T-helper 9 cell (primary cell): ENCODE measurements around the gene GPD1L.
"Not testable (repeated sequence)": the region's sequence is repeated elsewhere in the genome, so short reads cannot be mapped to it uniquely, and the experiment has no call there.

Experiments used
- DNase-seq: peaks from one replicate; pipeline ENCODE4 v3.0.0-alpha.2; 2020

Gene GPD1L

DNA sequence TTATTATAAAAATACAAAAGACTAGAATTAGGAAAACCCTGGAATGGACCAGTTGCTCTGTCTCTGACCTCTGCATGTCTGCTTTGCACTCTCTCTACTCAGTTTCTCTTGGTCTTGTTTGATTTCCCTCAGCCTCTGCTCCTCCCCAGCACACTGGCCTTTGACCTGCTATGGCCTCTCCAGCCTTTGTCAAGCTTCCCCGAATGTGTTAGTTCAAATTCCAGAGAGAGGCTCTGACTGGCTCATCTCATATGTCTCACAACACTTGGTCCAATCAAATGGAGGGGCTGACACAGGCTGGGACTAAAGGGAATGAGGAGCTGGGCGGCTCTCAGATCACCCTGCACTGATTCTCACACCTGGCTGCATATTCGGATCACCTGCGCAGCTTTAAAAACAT, 79.7 kb downstream of the GPD1L start:
- DNase-seq = no peak

DNA sequence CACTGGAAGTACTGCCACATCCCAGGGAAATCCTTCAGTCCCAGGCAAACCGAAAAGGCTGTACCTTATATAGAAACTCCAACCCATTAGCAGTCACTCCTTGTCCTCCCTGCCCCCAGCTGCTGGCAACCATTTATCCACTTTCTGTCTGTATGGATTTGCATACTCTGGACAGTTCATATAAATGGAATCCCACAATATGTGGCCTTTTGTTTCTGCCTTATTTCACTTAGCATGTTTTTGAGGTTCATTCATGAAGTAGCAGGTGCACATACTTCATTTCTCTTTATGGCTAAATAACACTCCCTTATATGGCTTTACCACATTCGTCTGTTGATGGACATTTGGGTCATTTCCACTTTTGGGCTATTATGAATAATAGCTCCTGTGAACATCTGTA, 80.5 kb downstream of the GPD1L start:
- DNase-seq = no peak

DNA sequence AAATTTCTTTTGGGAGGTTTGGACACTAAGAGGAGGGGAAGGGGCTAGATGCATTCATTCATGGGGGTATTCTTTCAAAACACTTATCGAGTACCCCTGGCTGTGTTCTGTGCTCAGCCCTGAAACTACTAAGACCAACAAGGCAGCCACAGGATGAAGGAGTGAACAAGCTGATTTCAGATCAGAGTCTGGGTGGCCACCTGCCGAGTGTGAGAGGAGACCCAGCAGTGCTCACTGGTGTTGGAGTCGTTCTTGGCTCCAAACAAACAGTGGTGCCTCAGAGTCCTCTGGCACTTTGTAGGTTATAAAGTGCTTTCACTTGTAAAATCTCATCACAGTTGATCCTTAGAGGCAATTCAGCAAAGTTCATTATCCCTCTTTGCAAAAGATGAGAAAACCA, 83.3 kb downstream of the GPD1L start:
- no peak for DNase-seq

DNA sequence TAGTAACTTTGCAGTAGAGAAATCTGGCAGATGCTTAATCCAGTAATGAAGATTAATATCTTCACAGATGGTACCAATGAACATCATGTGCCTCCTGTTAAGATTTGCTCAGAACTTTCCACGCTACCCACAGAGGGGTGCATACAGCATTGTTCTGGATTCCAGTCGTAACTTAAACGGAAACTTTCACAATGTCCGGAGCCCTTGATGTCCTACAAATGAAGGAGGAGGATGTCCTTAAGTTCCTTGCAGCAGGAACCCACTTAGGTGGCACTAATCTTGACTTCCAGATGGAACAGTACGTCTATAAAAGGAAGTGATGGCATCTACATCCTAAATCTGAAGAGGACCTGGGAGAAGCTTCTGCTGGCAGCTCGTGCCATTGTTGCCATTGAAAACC, 84.1 kb downstream of the GPD1L start:
- DNase-seq = not testable (repeated sequence)

DNA sequence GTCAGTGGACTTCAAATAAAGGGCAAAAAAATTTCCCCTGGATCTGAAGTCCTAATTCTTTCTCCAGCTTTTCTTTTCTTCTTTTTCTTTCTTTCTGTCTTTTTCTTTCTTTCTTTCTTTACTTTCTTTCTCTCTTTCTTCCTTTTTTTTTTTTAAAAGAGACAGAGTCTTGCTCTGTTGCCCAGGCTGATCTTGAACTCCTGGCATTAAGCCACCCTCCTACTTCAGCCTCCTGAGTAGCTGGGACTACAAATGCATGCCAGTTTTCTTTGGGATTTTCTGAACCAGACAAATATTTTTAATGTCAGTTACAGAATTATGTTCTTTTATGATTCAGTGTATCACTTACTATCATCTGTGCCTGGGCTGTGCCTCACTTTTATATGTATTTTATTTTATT, 86.7 kb downstream of the GPD1L start:
- DNase-seq = no peak

DNA sequence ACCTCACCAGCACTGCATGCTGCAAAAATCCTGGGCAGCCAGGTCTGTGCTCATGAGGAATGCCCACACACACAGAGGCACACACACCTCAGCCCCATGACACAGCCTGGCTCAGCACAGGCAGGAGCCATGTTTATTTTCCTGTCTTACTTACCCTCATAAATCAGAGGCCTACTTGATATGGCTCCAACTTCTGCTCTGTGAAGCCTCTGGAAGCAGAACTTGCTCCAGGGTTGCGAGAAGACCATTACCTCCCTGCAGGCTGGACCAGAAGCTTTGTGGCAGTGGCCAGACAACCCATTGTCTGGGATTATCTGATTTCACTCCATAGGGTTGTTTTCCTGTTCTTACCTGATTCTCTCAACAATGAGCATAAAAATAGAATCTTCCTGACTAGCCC, 88.2 kb downstream of the GPD1L start:
- DNase-seq = no peak

DNA sequence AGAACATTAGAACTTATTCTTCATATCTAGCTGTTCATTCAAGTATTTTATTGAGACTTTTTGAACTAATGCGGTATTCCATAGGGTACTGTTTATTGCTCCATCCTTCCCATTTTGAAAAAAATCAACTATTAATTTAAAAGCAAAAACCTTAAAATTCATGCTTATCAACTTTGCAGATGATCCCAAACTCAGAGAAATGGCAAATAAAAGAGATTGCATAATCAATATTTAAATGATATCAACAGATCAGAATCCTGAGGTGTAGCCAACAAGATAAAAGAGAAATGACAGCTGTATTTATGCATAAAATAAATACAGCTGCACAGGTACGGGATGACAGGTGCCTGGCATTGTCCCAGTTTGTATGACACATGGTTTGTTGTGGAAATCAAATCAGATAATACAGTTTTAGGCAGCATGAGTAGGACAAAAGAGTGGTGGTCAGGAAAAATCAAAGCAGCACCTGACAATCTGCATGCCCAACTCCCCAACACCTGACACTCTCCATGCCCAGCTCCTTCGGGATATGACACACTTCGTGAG, 89.6 kb downstream of the GPD1L start:
- DNase-seq = no peak

DNA sequence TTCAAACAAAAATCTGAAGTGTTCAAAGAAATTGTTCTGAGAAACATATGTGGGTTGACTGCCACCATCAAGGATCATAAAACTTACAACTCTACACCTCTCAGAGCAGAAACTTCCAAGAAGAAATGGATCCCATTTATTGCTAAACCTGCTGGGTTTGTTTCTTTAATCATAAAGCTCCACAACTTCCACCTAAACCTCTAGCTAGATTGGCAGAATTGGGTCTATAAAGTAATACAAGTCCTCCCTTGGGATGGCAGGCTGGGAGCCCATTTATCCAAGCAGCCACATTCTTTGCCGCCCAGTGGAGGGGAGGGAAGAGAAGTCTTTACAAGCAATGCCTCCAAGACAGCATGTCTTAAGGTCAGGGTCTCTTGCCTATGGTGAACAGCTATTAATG, 91.6 kb downstream of the GPD1L start:
- DNase-seq = no peak

DNA sequence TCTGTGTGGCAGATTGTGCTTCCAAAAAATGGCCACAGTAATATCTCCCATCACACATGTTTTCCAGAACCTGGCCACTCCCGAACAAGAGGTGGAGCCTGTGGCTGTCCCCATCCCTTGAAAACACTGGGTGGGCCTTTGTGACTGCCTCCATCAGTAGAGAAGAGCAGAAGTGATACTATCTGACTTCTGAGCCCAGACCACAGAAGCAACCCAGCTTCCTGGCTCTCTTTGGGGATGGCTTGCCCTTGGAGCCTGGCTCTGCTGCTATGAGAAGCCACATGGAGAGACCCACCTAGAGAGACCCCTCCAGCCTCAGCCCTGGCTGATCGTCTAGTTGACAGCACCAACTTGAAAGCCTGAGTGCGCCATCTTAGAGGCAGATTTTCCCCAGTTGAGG, 92.3 kb downstream of the GPD1L start:
- no peak for DNase-seq

DNA sequence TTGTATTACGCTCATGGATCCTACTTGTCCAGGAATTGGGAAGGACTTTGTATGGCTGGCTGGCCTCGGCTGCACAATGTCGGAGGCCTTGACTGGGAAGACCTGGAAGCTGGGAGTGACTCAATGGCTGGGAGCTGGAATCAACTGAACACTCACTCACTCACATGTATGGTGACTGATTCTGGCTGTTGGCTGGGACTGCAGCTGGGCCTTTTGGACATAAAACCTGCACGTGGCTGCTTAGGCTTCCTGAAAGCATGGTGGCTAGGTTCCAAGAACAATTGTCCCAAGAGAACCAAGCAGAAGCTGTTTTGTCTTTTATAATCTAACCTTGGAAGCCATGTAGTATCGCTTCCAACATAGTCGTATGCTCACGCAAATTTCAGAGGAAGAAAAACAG, 94.1 kb downstream of the GPD1L start:
- no peak for DNase-seq

DNA sequence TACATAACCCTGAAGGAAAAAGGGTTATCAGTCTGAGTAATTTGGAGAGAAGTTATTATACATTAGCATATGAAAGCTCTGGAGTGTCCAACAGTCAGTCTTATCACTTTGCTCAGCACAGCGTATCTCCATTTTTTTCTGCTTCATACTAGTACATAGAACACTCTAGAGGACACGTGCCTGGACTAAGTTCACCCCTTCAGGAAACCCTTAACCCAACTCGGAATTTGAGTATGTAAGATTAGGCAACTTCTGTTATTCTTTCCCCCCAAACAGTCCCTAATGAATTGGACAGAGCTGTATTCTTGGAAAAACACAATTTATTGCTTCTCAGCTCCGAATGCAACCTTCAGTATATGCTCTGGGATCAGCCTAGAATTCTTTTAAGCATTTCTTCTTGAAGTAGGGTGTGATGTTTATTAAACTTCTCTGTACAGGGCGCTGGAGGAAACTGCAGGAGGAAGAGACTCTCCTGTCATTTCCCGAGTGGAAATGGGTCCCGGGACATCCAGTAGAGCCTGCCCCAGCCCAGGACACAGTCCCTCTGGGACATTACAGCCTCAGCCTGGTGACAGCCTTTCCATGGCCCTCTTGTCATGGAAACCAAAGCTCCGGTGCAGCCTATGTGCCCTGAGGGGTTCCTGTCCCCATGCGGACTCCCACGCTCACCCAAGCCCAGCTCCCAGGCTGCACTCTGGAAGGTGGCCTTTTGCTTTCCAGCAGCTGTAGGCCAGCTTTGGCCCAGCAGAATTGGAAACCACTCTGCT, 94.8 kb downstream of the GPD1L start:
- no peak for DNase-seq

DNA sequence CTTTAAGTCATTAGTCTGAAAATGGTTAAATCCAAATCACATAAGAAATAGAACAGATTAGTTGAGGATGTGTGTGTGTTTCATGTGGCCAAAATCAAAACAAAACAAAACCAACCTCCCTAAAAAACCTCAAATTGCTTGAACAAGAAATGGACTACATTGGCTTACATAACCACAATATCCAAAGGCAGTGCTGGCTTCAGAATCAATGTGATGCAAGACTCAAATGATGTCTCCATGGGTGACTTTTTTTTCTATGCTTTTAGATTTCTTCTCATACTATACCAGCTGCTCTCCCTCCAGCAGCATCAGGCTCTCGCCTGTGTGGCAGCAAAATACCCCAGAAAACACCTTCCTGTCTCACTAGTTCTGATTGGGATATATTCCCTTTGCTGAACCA, 96.1 kb downstream of the GPD1L start:
- DNase-seq = no peak

DNA sequence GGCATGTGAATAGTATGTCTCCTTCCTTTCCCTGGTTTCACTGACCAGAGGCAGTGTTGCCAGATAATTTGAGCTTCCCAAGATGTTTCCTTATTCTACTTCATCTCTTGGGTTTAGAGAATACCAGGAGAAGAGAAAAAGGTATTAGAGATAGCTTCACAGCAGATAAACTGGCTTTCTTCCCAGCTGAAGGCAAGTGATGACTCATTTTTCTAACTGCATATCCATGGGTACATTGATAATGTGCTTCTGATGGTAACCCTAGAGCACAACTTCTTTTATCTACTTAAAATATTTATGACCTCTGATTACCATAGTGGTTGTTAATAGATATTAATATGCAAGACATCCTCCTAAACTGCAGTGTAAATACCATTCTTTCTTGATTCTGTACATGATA, 97.4 kb downstream of the GPD1L start:
- DNase-seq = no peak

DNA sequence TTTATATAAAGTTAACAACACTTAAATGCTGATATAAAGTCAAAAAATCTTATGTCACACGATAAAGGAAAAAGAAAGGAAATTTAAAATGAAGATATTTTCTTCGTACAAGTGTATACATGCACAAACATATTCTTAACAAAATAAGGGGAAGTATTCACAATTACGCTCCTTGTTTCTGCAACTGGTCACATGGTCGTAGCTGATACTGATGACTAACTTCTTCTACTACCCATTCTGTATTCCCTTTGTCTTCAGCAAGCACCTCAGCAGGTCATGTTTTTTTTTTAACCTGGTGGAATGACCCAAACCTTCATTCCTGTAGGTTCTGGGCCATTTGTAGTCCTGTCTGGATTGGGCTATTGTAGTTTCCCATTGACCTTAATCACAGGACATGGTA, 102.0 kb downstream of the GPD1L start:
- no peak for DNase-seq

DNA sequence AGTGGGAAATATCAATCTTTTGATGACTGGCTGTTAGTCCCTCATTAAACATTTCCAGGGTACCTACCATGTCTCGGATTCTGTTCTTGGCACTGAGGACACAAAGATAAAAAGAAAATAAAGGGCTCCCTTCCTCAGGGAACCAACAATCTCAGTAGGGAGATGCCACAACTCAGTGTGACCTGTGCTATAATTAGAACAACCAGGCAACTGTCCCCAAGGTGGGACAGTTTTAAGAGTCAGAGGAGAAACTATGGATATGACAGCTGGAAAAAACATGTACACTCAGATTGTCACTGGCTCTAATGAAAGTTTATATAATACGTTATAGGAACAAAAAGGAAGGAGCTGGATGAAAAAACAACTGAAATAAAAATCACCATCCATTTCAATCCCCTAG, 108.8 kb downstream of the GPD1L start:
- no peak for DNase-seq

DNA sequence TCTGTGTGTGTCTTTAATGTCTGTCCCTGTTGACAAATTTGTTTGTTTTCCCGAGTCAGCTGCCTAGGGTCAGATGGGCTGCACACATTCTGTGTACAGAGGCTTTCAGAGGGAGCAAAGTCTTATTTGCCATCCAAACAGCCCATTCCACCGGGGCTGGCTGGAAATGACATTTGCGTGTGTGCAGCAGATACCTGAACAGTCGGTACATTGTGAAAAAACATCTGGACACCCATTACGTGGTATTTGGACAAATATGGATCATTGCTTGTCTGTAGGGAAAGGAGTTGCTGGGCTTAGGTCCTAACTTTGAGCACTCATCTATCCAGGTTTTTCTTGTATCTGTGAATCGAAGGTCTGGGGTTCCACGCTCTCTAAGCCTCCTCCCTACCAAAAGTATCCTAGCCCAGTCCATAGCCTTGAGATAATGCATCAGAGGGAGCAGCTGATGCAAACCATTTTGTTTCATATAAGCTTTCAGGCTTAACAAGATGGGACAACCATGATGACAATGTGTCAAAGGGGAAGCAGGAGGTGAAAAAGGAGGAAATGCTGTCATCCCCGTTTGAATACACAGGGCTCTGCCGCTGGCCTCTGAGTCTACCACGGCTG, 109.9 kb downstream of the GPD1L start:
- no peak for DNase-seq

DNA sequence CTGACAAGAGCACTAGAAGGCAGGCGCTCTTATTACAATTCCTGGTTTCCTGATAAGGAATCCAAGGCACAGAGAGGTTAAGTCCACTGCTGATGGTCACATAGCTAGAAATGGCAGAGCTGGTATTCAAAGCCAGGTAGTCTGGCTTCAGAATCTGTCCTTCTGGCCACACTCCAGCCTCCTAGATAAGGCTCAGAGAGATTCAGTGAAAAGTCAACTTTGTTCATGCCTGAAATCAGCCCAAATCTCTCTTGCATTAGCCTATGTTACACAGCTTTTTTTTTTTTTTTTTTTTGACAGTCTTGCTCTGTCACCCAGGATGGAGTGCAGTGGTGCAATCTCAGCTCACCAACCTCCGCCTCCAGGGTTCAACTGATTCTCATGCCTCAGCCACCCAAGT, 110.9 kb downstream of the GPD1L start:
- DNase-seq = no peak
